Sigmoid colon (tissue), 7 donors: ENCODE results near the gene BCL2L13. TPM values are rescaled to one million over a fixed set of nuclear protein-coding genes. Genes with fewer than 3 reads are reported as not detected.

ENCODE experiments used
- DNase-seq: peaks from one replicate; pipeline ENCODE4 v3.0.0-alpha.2; 2019
- H3K27ac ChIP-seq, 4 donors: fragments of 200-600 bp; sonication (generic); one replicate each; pipeline ENCODE4 v1.5.1; 2016 to 2019; ENCODE audit warnings: mild to moderate bottlenecking in 1 of 4
- H3K27me3 ChIP-seq, 3 donors: fragments of 200-600 bp; sonication (generic); one replicate each; pipeline ENCODE4 v1.5.1; 2019; ENCODE audit warnings: mild to moderate bottlenecking in 1 of 3
- H3K36me3 ChIP-seq, 4 donors: fragments of 200-600 bp; sonication (generic); one replicate each; pipeline ENCODE4 v1.5.1; 2016 to 2019
- H3K4me1 ChIP-seq, 4 donors: fragments of 200-600 bp; sonication (generic); one replicate each; pipeline ENCODE4 v1.5.1; 2017 to 2019
- H3K4me3 ChIP-seq, 4 donors: fragments of 200-600 bp; sonication (generic); one replicate each; pipeline ENCODE4 v1.5.1; 2017 to 2019; ENCODE audit warnings: mild to moderate bottlenecking in 2 of 4, moderate library complexity in 1 of 4
- H3K9me3 ChIP-seq, 4 donors: fragments of 200-600 bp in 3 of 4; sonication (generic) in 3 of 4; one replicate each; pipeline versions ENCODE4 v1.5.1 to v1.6.1; 2013 to 2019
- EP300 ChIP-seq, 4 donors: sonication (generic); formaldehyde crosslinking; IDR thresholded peaks; one replicate each; pipeline ENCODE4 v1.6.1; 2017; ENCODE audit warnings: antibody characterized with exemption in 4 of 4
- POLR2A ChIP-seq, 2 donors: fragments of 450-650 bp; IDR thresholded peaks; one replicate each; pipeline ENCODE4 v1.6.1; 2016; ENCODE audit warnings: antibody characterized with exemption in 2 of 2, mild to moderate bottlenecking in 2 of 2, moderate library complexity in 2 of 2
- POLR2AphosphoS5 ChIP-seq, 4 donors: sonication (generic); formaldehyde crosslinking; IDR thresholded peaks; one replicate each; pipeline ENCODE4 v1.6.1; 2017; ENCODE audit warnings: antibody characterized with exemption in 4 of 4
- WGBS, 2 donors: extraction: QIAGEN DNeasy Blood & Tissue Kit; methylation state at CpG; one replicate each; pipeline ENCODE4 v1.1.7; 2013; 5-methylcytosine and 5-hydroxymethylcytosine counted together
- intact Hi-C: fragments of 100-400 bp; cut with DNase I; formaldehyde crosslinking; loops from one replicate; pipeline ENCODE4 v1.15.1; 2023
- polyA plus RNA-seq, 3 donors: library from polyadenylated mRNA; stranded (reverse); fragments of 200-250 nt; gene quantifications; one replicate each; pipeline ENCODE4 v1.2.3, GENCODE V29; 2013
- total RNA-seq, 4 donors: library from RNA; depleted of rRNA; stranded (reverse); fragments of >200 nt; gene quantifications; one replicate each; pipeline ENCODE4 v1.1.0, GENCODE V29; 2016
- TF ChIP-seq, protein P1 (sequence below), 4 experiments: fragments of 450-650 bp in 3 of 4; fragments of 200-600 bp in 1 of 4; IDR thresholded peaks; one replicate each; pipeline ENCODE4 v1.5.1; 2016 to 2019; ENCODE audit warnings: antibody characterized with exemption in 4 of 4, mild to moderate bottlenecking in 3 of 4, moderate library complexity in 2 of 4
- donor health status: healthy with polysubstance abuse.
- donor health status: Bipolar disorder and iron deficiency.
- donor health status: healthy.

Gene BCL2L13
- total and polyA plus RNA-seq, 7 donors = 29.4 to 68.1 (median 59.2) TPM

DNA sequence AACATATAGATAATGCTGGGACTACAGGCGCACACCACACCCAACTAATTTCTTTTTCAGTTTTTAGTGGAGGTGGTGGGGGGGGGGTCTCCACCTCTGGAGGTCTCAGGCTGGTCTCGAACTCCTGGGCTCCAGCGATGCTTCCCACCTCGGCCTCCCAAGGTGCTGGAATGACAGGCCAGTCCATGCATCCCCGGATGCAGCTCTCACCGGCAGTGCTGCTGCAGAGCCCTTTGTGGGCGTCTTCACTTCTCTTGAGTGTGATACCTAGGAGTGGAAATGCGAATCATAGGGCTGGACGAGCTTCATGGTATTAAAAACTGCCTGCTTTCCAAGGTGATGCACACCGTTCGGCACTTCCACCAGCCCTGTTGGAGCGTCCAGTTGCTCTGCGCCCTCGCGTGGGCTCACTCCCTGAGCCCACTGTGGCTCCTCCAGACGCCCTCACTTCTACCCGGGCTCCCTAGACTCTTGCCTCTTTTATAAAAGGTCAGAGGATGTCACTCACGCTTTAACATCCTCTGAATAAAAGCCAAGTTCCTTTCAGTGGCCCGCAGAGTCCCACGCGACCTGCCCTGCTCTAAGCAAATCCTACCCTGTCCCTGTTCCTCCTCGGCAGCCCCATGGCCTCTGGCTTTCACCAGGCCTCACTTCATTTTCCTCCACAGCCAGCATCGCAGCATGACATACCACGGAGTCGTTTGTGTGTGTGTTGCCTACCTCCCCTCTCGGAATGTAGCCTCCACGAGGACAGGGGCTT, 136.5 kb downstream of the BCL2L13 start:
- intact Hi-C loops = no loop called here
- no peak for TF ChIP-seq EP300 (IDR thresholded peaks at IDR 0.05)
- no peak for TF ChIP-seq POLR2AphosphoS5 (IDR thresholded peaks at IDR 0.05)
- no peak for TF ChIP-seq POLR2A (IDR thresholded peaks at IDR 0.05)
- TF ChIP-seq, protein P1, sequence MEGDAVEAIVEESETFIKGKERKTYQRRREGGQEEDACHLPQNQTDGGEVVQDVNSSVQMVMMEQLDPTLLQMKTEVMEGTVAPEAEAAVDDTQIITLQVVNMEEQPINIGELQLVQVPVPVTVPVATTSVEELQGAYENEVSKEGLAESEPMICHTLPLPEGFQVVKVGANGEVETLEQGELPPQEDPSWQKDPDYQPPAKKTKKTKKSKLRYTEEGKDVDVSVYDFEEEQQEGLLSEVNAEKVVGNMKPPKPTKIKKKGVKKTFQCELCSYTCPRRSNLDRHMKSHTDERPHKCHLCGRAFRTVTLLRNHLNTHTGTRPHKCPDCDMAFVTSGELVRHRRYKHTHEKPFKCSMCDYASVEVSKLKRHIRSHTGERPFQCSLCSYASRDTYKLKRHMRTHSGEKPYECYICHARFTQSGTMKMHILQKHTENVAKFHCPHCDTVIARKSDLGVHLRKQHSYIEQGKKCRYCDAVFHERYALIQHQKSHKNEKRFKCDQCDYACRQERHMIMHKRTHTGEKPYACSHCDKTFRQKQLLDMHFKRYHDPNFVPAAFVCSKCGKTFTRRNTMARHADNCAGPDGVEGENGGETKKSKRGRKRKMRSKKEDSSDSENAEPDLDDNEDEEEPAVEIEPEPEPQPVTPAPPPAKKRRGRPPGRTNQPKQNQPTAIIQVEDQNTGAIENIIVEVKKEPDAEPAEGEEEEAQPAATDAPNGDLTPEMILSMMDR (IDR thresholded peaks at IDR 0.05) = no peak
- DNase-seq = no peak
- peak overlapping the region in 2 of 4 donors; percentile 91 to 95 for H3K4me3 ChIP-seq
- H3K27me3 ChIP-seq = no peaks in the 10 kb centered on the region
- no peak overlapping the region for H3K27ac ChIP-seq
- H3K4me1 ChIP-seq = peaks cover 0 to 22% (median 15%) of the 10 kb centered on the region in 4 donors
- no peaks in the 10 kb centered on the region for H3K9me3 ChIP-seq
- H3K36me3 ChIP-seq = no peaks in the 10 kb centered on the region
- WGBS, 2 donors = 78% methylated on average over 27 of the region's 27 CpGs

DNA sequence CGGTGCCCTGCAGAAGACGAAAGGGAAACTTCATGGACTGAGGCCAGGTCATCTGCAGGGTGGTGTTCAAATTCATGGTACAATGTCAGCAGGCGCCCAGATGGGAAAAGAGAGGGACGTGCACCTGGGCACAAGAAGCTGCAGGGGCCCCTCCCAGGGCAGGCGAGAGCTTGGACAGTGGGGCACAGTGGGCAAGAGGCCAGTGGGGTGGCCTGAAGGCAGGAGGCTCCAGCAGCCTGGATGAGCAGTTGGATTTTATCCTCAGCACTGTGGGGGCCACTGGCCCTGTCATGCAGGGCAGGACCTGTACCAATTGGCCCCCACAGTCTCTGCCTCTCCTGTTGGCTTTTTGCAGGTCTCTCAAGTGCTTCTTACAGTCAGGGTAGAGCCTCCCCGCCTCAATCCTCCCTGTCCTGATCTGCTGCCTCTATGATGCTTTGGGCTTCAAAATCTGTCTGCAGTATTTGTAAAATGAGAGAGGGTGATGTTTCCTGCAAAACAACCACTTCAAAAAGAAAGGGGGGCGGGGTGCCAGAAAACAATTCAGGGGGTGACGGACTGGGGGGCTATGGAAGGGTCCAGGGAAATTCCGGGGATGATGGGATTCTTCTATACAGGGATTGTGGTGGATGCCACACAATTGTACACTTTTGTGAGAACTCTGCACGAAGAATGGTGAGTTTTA, 137.4 kb downstream of the BCL2L13 start:
- H3K4me3 ChIP-seq = no peak overlapping the region
- H3K36me3 ChIP-seq = no peaks in the 10 kb centered on the region
- peaks cover 0 to 25% (median 17%) of the 10 kb centered on the region in 4 donors for H3K4me1 ChIP-seq
- 81 to 88% methylated on average over 10 of the region's 10 CpGs for WGBS, 2 donors
- H3K27ac ChIP-seq = no peak overlapping the region
- no peaks in the 10 kb centered on the region for H3K9me3 ChIP-seq
- TF ChIP-seq EP300 (IDR thresholded peaks at IDR 0.05) (no peak), POLR2AphosphoS5 (IDR thresholded peaks at IDR 0.05) (no peak), POLR2A (IDR thresholded peaks at IDR 0.05) (no peak)
- TF ChIP-seq, protein P1 (IDR thresholded peaks at IDR 0.05) = no peak
- DNase-seq = no peak
- no peaks in the 10 kb centered on the region for H3K27me3 ChIP-seq
- intact Hi-C loops = no loop called here

DNA sequence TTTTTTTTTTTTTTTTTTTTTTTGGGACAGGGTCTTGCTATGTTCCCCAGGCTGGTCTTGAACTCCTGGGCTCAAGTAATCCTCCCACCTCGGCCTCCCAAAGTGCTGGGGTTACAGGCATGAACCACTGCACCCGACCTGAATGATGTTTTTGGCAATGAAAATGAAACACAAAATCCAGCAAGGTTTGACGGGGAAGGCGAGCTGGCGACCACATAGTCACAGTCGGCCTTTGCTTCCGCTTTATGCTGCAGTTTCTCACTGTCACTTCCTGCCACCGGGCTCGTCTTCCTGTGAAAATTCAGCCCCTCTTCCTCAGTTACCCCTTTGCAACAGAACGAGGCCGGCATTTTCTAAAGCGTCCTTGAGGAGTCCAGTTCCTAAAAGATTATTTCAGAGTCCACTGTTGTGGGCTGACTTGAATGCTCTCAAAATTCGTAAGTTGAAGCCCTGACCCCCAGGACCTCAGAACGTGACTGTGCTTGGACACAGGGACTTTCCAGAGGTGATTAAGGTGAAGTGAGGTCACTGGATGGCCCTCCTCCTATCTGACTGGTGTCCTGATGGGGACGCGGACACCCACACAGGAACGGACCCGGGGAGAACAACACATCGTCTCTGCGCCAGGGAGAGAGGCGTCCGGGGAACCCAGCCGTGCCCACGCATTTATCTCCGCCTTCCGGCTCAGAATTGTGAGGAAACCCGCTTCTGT, 138.6 kb downstream of the BCL2L13 start:
- TF ChIP-seq EP300 (IDR thresholded peaks at IDR 0.05) = no peak
- TF ChIP-seq POLR2A (IDR thresholded peaks at IDR 0.05) = no peak
- TF ChIP-seq, protein P1 (IDR thresholded peaks at IDR 0.05) = no peak
- TF ChIP-seq POLR2AphosphoS5 (IDR thresholded peaks at IDR 0.05) = no peak
- intact Hi-C loops = no loop called here
- peak overlapping the region in 3 of 4 donors; percentile 14 to 29 (median 23) for H3K4me3 ChIP-seq

DNA sequence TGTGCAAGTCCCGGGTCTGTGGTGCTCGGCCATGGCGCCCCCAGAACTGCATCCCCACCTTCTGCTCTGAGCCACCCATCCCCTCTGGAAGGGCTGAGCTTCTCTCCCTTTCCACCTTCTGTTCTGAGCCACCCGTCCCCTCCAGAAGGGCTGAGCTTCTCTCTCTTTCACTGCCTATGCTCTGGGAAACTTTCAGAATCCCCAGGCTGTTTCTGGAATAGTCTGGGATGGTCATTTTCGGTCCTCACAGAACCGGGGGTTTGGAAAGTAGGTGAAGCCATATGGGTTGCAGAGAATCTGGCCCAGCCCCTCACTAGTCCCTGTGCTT, 139.1 kb downstream of the BCL2L13 start:
- H3K4me3 ChIP-seq = peak overlapping the region in 3 of 4 donors; percentile 14 to 29 (median 23)
- TF ChIP-seq POLR2AphosphoS5 (IDR thresholded peaks at IDR 0.05) (no peak), POLR2A (IDR thresholded peaks at IDR 0.05) (no peak), EP300 (IDR thresholded peaks at IDR 0.05) (no peak)
- TF ChIP-seq, protein P1 (IDR thresholded peaks at IDR 0.05) = no peak
- DNase-seq = no peak
- H3K4me1 ChIP-seq = peaks cover 0 to 35% (median 26%) of the 10 kb centered on the region in 4 donors
- peak overlapping the region; percentile 17 to 39 (median 24) for H3K27ac ChIP-seq
- 69 to 81% methylated on average over 6 of the region's 6 CpGs for WGBS, 2 donors
- no peaks in the 10 kb centered on the region for H3K36me3 ChIP-seq
- H3K9me3 ChIP-seq = no peaks in the 10 kb centered on the region
- H3K27me3 ChIP-seq = no peaks in the 10 kb centered on the region
- intact Hi-C loops = no loop called here

More for the DNA sequence above, 138.6 kb downstream of the BCL2L13 start:
- no peaks in the 10 kb centered on the region for H3K9me3 ChIP-seq
- DNase-seq = peak; percentile 61
- 49 to 79% methylated on average over 27 of the region's 27 CpGs for WGBS, 2 donors
- H3K4me1 ChIP-seq = peaks cover 0 to 37% (median 28%) of the 10 kb centered on the region in 4 donors
- no peaks in the 10 kb centered on the region for H3K36me3 ChIP-seq
- peak overlapping the region; percentile 17 to 39 (median 24) for H3K27ac ChIP-seq
- no peaks in the 10 kb centered on the region for H3K27me3 ChIP-seq
